GM12891 (cell line): ENCODE measurements around the gene MDC1.

Experiments used
- PAX5 ChIP-seq: IDR thresholded peaks from 2 replicates; pipeline ENCODE4 v1.6.1; 2011; ENCODE audit warnings: low read length, moderate library complexity, mild to moderate bottlenecking; ENCODE audit not compliant: insufficient read depth, severe bottlenecking
- POLR2A ChIP-seq: IDR thresholded peaks from 2 replicates; pipeline ENCODE4 v1.6.1; 2011; ENCODE audit warnings: low read depth, low read length, control low read depth
- POLR2AphosphoS5 ChIP-seq: IDR thresholded peaks from 2 replicates; pipeline ENCODE4 v1.6.1; 2011; ENCODE audit warnings: low read depth, low read length, control low read depth
- SPI1 ChIP-seq: IDR thresholded peaks from 2 replicates; pipeline ENCODE4 v1.6.1; 2011; ENCODE audit warnings: low read depth, low read length, control low read depth
- TAF1 ChIP-seq: IDR thresholded peaks from 2 replicates; pipeline ENCODE4 v1.6.1; 2011; ENCODE audit warnings: low read depth, low read length, control low read depth

DNA sequence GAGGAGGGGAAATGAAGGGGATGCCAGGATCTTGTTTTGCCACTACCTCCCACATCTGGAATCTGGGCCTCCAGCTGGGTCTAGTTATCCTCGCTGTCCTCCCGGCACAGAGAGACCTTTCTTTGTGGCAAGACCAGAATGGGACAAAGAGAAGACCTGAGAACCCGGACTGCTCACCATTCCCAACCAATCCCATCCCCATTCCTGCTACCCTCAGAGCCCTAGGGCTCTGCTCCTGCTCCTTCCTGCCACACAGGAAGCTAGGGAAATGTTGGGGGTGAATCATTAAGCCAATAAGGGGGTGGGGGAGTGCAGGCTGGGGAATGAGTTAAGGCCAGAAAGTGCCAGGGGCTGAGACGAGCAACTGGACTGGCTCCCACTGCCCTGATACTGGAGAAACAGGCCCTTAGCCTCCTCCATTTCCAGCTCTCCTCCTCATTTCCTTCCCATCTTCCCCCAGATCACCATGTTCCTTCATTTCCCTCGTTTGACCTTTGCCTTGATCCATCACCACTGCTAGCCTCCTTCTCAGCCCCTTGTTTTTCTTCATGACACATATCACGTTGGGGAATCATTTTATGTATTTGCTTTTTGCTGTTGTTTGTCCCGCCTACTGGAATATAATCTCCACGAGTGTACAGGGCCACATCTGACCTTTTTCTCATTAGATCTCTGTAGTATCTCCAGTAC, 31.9 kb upstream of the MDC1 start:
- TF ChIP-seq POLR2A, result no peak
- no peak for TF ChIP-seq POLR2AphosphoS5
- TF ChIP-seq SPI1, result no peak
- no peak for TF ChIP-seq PAX5
- TF ChIP-seq TAF1, result no peak
